Posterior cingulate gyrus (tissue), 11 donors: Measurements from ENCODE around the gene OTOGL.
A peak's percentile ranks its signal among the peaks of the same experiment; 100 is the strongest.

Source experiments
- DNase-seq, 10 donors: peaks; one replicate each; pipeline versions ENCODE4 v3.0.0 to v3.0.0-alpha.2; 2020 to 2021; ENCODE audit warnings: mixed read lengths in 3 of 10
- intact Hi-C: fragments of 100-400 bp; cut with DNase I; formaldehyde crosslinking; loops from one replicate; pipeline ENCODE4 v1.15.1; 2023

The OTOGL gene

DNA sequence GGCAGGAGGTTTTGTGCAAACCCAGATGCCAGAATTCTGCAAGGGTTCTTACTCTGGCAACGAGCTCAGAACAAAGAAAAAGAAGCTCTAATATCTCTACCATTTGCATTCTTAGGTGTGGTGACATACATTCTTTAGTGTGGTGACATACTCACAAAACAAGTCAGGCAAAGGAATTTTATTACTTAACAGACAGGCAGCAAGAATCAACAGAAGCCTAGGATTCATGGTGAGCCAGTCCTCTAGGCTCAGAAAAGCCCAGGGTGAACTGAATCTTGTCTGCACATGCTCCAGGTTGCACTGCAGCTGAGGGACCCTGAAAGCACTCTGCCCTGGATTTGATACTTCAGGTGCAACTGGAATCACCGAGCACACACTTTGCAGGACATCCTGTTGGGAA lies 222.3 kb downstream of the OTOGL start:
- DNase-seq: no peak
- intact Hi-C loops: no loop called here

DNA sequence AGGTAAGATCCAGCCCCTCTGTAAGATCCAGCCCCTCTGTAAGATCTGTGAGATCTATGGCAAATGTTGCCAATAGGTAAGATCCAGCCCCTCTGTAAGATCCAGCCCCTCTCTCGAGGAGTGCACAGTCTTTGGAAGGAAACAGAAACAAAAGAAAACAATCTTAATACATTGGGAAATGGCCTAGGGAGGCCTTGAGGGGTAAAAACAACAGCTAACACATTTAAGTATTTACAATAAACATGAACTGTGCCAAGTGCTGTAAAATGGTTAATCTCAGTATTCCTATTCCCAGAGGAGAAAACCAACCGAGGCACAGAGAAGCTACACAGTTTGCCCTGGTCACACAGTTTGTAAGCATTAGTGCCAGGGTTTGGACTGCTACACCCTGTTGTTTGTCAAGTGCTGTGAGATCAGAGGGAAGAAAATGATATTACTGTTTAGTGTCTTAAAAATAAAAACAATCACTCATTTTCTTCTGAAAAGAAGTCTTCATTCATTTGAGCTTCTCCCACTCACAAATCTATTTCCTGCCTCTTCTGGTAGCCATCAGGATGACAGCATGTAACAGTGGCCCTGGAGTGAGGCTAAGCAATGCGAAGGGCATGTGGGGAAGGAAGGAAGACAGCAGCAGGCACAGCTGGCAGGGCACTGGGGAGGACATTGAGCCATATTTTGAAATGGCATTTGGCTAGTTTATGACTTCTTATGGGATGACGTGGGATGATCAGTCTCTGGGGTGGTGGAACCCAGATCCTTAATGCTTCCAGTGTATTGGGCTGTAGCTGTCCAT lies 226.0 kb downstream of the OTOGL start:
- DNase-seq: no peak
- intact Hi-C loops: no loop called here

DNA sequence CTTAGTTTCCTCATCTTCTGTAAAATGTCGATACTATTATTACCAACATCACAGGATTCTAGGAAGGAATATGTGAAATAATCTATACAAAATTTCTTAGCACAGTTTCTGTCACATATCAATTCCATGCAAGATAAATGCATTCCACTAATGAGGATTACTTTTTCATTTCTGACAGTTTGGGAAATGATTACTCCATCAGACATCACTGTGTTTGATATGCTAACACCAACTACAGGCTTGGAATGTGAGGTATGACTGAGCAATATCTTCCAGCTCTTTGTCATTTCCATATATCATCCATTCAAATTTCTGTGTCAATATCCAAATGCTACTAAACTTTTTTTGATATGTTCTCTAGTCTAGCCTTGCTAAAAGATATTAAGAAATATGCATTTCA lies 233.5 kb downstream of the OTOGL start:
- intact Hi-C loops: no loop called here
- no peak for DNase-seq

GRCh38 chr12:80352474-80352873 lies 253.1 kb downstream of the OTOGL start:
- intact Hi-C loops: no loop called here
- DNase-seq: no peak

GRCh38 chr12:80353254-80353653 lies 253.9 kb downstream of the OTOGL start:
- no peak for DNase-seq

GRCh38 chr12:80356097-80356496 lies 256.8 kb downstream of the OTOGL start:
- intact Hi-C loops: no loop called here

More at GRCh38 chr12:80353254-80353653, 253.9 kb downstream of the OTOGL start:
- intact Hi-C loops: no loop called here

DNA sequence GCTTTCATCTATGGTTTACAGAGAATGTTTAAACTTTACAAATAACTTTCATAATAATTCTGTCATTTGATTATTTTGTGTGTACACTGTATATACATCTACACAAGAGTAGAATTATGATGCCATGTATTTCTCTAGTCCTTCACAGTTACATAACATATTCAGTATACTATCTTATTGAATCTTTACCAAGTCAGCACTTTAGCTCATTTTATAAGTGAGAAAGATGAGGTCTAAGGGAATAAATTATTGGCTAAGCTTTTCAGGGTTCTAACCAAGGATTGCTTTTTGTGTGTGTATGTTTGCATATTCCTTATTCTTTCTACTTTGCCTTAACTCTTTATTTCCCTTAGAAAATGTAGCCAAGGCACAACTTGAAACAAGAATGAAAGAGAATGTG lies 260.4 kb downstream of the OTOGL start:
- DNase-seq: no peak
- intact Hi-C loops: no loop called here

More at GRCh38 chr12:80356097-80356496, 256.8 kb downstream of the OTOGL start:
- DNase-seq: no peak

DNA sequence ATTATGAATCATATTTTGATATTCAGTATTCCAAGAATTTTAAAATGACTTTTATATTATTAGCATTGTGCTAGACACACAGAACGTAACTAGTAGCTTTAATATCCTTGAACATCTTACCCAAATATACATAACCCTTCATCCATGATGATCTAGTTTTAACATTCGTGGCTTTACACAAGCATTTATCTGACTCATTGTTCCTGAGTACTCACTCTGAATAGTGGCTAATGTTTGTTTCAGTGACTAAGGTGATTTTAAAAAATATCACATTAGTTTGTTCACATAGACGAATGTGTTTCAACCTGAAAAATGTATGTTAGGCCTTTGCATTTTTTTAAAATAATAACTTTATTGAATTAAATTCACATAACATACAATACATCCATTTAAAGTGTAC lies 264.7 kb downstream of the OTOGL start:
- DNase-seq: no peak
- intact Hi-C loops: no loop called here

- intact Hi-C loops: no loop called here
- DNase-seq: no peak
Observed at GRCh38 chr12:80373666-80374065, 274.3 kb downstream of the OTOGL start.

DNA sequence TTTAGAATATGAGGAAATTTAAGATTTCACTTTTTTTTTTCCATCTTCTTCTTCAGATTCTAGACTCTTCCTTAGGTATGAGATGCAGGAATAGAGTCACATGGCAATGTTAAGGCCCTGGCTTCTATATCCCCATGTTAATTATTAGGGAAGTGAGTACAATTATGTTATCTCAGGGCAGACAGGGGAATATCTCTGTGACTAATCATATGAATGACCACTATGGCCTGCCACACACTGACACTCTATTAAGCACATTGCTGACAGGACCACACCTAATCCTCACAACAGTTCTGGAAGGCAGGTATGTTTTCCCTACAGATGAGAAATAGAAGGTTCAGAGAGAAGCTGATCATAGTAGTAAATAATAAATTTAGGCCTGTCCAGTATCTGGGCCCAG lies 275.3 kb downstream of the OTOGL start:
- intact Hi-C loops: no loop called here
- no peak for DNase-seq

GRCh38 chr12:80377140-80377794 lies 277.9 kb downstream of the OTOGL start:
- DNase-seq: no peak
- intact Hi-C loops: no loop called here

DNA sequence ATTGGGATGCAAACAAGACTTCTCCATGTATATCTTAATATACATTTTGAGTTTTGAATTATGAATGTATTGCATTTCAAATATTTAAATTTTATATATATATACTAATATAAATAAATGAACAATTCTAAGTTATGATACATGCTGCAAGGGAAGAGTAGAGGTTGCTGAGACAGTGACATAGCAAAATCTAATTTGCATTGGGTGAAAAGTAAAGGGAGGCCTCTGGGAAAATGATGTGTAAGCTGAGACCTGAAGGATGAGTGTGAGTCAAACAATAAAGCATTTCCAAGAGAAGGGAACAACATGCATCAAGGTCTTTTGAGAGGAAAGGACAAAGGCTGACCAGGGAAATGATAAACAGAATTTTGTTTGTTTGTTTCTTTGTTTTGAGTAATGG lies 281.8 kb downstream of the OTOGL start:
- DNase-seq: no peak
- intact Hi-C loops: no loop called here

GRCh38 chr12:80382254-80382653 lies 282.9 kb downstream of the OTOGL start:
- intact Hi-C loops: no loop called here
- DNase-seq: peak in 3 of 10 donors; percentile 50 to 75 (median 62)

GRCh38 chr12:80400571-80400991 lies 301.2 kb downstream of the OTOGL start:
- intact Hi-C loops: no loop called here
- peak in 9 of 10 donors; percentile 27 to 86 (median 36) for DNase-seq

DNA sequence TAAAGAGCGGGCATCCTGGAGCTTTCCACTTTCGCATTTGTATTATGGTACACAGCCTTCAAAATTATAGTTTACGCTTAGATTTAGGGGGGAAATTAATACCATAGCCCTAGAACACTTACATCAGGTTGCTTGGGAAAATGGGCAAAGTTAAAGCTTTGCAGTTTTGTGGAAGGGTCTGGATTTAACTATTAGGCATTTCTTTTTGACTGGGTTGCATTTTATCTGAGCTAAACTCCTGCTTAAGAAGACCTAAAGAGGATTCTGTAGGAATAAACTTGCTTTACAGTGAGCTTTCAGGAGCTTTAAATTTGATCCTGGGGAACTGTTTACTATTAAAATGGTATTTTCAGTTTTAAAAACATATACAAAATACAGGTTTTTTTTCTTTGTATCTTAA lies 301.9 kb downstream of the OTOGL start:
- DNase-seq: no peak
- intact Hi-C loops: no loop called here

GRCh38 chr12:80404629-80405028 lies 305.3 kb downstream of the OTOGL start:
- intact Hi-C loops: no loop called here

GRCh38 chr12:80406253-80406652 lies 306.9 kb downstream of the OTOGL start:
- no peak for DNase-seq
- intact Hi-C loops: no loop called here

More at GRCh38 chr12:80404629-80405028, 305.3 kb downstream of the OTOGL start:
- no peak for DNase-seq

GRCh38 chr12:80411787-80412186 lies 312.4 kb downstream of the OTOGL start:
- DNase-seq: no peak
- intact Hi-C loops: loop anchor here (2.0 kb wide), 1 partner anchor 353 kb away; no protein-coding TSS in a partner anchor

DNA sequence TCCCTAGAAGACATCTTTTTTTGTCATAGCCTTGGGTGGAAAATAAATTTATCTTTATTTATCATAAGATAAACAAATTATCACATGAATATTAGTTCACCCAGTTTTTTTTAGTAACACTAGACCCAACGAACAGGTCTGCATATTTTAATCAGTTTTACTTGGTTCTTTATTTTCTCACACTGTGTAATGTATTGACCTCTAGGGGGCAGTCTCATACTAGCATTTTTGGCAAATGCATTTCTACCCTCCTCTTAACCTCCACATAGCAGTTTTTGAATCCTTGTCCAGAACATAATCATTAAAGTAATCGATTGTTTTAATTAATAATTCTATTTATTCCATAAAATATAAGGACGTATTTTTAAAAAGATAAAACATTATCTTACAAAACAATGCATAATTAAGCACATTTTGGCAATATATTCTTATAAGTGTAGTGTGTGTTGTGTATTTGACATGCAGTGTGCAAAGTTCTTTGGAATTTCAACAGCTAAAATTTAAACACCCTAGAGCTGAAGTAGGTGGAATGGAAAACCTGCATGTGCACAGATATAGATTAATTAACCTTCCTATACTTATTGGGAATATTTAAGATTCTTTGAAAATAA lies 313.1 kb downstream of the OTOGL start:
- DNase-seq: no peak
- intact Hi-C loops: loop anchor here (2.0 kb wide), 1 partner anchor 352 kb away; no protein-coding TSS in a partner anchor

DNA sequence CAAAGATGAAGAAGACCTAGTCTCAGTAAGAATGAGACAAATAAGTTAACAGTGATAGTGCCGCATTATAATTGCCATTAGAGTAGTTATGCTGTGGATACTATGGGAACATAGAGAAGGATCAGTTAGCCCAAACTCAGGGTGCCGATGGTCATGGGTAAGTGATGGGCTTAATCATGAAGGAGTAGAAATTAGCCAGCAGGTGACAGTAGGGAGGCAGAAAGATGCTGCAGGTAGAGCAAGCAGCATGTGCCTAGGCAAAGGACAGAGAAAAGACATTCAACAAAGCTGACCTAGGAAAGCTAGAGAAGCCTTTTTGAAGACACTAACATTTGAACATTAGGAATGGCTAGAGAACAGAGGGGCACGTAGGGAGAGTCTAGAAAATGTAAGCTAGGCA lies 314.1 kb downstream of the OTOGL start:
- intact Hi-C loops: loop anchor here (2.0 kb wide), 1 partner anchor 351 kb away; no protein-coding TSS in a partner anchor

DNA sequence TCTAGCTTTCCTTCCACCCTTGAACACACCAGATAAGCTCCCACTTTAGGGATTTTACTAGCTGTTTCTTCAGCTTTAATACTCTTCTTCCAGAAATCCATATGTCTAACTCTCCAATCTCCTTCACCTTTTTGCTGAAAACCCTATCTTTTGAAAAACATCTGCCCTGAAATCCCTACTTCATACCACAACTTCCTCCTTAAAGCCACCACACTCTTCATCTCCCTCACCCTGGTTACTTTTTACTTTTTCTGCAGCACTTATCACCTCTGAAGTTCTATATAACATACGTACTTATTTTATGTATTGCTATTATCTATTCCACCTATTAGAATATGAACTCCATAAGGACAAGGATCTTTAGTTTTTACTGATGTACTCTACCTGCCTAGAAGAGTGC lies 316.1 kb downstream of the OTOGL start:
- intact Hi-C loops: no loop called here

More for the DNA sequence above, 314.1 kb downstream of the OTOGL start:
- no peak for DNase-seq

More for the DNA sequence above, 316.1 kb downstream of the OTOGL start:
- no peak for DNase-seq
